ENCODE data around the gene MPND.

The MPND gene

DNA sequence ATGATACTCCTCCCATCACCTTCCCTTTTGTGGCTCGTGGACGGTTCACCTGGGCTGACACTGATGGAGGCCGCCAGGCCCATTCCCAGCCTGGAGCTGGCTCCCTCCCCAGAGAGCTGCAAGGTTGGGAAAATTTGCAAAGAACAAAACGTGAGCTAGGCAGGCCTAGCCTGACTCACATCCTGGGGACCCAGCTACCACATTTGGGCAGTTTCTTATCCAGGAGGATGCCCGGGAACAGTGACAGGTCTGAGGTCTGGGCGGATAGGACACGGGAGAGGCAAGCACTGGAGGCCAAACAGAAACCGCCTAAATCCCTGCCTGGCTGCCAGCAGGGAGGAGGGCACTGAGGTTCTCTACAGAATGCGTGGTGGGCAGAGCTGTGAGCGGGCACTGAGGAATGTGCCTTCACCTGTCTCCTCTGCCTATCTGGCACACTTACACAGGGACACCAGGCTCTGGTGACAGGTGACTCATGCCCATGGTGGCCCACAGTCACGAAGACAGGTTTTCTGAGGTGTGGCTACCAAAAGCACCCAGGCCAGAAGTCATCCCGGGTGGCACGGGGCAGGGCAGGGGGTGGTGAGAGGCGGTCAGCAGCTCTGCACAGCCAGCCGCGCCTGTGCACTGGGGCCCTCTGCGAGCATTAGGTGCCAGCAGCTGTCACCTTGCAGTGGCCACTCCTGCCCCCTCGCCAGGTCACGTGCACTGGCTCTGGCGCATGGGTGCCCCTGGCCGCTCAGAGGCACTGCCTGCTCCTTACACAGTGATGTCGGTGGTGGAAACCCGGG lies 33.8 kb downstream of the MPND start:
- no peak for DNase-seq (ENCODE audit: low read depth in 2 of 2)

- no peak for DNase-seq (ENCODE audit: low read depth in 2 of 2)
These were observed 35.5 kb downstream of the MPND start for GRCh38 chr19:4378886-4379285.

DNA sequence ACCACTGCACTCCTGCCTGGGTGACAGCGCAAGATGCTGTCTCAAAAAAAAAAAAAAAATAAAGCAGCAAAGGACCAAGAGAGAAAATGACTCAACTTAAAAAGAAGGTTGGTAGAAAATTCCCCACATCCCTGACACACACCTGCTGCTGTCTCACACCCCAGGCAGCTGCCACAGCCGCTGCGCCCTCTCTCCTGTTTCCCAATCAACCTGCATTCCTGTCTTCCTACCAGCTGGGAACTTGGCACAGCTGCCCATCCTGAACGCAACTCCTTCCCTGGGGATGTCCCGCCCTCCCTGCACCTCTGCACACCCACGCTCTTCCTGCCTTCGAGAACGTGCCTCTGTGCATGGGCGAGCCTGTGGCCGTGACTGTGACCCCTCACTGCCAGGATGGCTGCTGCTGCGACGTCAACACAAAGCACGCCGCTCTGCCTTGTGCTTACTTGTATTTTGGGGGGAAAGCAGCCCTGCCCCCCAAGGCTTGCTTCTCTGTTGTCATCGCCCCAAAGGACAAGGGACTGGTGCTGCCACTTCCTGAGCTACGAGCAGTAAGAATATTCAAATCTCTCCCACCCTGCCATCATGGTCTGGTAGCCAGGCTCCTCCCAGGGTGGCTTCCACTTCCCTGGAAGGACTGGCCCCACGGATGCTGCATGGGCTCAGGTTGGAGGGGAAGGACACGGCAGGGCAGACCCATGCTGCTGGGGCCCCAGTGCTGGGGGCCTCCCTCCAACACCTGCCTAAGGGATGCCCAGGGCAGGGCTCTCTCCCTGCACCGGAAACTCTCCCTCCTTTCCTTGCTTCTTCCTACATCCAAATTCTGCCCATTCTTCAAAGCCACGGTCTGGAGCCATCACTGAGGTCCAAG lies 36.3 kb downstream of the MPND start:
- DNase-seq (ENCODE audit: low read depth in 2 of 2) = peak in 1 of 2 donors; percentile 27

GRCh38 chr19:4380254-4380727 lies 36.9 kb downstream of the MPND start:
- peak in 1 of 2 donors; percentile 45 for DNase-seq (ENCODE audit: low read depth in 2 of 2)

- DNase-seq (ENCODE audit: low read depth in 2 of 2) = no peak
These were observed 42.1 kb downstream of the MPND start for GRCh38 chr19:4385291-4386040.

DNA sequence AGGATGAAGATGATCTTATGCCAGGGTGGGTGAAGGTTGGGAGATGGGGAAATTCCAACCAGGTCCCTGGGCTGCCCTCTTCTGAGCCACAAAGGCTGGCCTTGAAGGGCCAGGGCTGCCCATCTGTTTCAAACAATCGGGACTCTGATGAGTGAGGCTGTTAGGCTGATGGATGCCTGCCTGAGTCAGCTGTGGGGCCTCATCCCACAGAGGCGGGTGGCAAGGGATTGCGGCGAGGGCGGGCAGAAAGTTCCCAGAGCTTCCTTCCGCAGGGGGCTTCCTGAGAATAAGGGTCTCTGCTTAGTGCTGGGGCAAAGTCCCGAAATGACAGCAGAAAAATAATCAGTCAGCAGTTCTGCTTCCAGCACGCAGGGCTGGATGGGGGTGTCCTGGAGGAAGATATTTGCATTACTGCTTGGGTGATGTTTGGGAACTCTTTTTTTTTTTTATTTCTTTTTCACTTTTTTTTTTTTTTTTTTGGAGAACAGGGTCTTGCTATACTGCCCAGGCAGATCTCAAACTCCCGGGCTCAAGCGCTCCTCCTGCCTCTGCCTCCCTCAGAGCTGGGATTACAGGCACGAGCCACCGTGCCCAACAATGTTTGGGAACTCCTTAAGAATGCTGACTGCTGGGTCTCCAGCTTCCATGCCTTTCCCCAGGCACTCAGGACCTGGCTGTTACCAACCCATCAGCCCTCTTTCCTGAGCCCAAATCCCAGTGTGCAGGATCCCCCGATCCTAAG lies 42.9 kb downstream of the MPND start:
- no peak for DNase-seq (ENCODE audit: low read depth in 2 of 2)

DNA sequence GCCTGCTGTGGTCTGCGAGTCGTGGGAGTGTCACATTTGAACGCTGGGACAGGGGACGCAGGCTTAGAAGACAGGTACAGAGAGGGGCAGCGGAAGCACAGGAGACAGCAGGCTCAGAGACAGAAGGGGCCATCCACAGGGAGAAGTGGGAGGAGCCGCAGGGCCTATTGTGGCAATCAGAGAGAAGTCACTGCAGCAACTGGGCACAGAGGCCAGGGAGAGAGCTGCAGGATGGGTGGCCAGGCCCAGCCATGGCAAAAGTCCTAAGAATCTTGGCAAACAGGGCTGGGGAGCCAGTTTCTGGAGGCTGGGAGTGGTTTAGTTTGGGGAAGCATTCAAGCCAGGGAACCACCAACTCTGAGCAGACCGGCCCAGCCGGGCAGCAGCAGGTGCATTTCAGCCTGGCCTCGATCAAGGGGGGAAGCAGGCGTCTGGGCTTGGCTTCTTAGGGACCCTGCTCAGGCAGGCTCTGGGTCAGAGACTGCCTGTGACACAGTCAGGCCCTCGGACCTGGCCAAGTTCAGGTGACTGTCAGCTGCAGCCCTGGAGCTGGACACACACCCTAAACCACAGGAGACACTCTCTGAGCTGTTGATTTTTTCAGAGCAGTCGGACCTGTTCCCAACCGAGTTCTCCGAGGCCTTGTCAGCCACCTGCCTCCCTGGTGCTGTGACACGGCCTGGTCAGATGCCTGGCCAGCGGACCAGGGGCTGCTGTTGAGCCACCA lies 45.1 kb downstream of the MPND start:
- no peak for DNase-seq (ENCODE audit: low read depth in 2 of 2)

DNA sequence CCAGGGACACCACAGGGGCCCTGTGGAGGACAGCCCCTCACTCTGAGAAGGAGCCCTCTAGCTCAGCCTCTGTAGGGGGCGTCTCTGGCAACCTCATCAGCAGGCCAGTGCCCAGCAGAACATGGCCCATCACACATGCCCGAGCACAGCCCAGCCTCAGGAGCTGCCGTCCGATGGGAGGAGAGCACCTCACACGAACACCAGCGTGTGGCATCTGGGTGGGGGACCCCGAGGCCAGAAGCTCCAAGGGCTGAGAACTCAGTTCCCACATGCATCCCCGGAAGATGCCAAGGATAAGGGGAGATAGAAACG lies 45.7 kb downstream of the MPND start:
- DNase-seq (ENCODE audit: low read depth in 2 of 2) = no peak

DNA sequence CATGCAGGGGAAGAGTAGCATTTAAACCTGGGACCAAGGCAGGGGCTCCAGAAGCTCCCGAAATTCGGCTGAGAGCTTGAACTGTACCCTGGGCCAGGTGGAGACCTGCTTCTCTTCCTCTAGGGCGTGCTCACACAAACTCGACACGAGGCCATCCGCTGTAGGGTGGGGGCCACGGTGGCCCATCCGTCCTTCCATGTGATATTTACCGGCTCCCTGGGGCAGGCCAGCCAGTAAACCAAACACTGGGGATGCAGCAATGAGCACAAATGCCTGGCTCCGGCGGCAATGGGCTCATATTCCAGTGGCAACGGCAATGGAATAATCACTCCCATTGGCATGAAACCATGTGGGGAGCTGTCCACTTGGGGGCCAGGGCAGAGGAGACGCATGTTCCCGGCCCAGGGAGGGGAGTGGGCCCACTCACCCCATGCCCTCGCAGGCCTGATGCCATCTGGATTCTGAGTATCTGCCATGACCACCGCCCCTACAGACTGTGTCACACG lies 46.2 kb downstream of the MPND start:
- DNase-seq (ENCODE audit: low read depth in 2 of 2) = no peak

- DNase-seq (ENCODE audit: low read depth in 2 of 2) = no peak
These were observed 46.7 kb downstream of the MPND start for GRCh38 chr19:4390017-4390566.

- no peak for DNase-seq (ENCODE audit: low read depth in 2 of 2)
These were observed 47.4 kb downstream of the MPND start for GRCh38 chr19:4390567-4391305.

DNA sequence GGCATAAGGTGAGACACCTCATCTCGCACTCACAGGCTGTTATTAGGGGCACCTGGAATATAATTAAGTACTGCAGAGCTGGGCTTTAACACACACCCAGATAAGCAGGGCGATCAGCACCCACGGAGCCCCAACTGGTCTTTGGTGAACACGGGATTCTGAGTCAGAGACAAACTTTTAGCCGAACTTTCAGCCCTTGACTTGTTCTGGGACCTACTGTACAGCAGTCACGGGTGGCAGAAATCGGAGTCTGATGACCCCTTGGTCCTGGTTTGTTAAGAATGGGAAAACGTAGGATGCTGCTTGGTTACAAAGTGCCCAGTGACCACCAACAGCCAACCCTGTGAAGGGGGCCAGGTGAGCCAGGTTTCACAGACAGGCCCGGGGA lies 47.9 kb downstream of the MPND start:
- DNase-seq (ENCODE audit: low read depth in 2 of 2) = no peak

- DNase-seq (ENCODE audit: low read depth in 2 of 2) = no peak
These were observed 48.5 kb downstream of the MPND start for GRCh38 chr19:4391701-4392483.

DNA sequence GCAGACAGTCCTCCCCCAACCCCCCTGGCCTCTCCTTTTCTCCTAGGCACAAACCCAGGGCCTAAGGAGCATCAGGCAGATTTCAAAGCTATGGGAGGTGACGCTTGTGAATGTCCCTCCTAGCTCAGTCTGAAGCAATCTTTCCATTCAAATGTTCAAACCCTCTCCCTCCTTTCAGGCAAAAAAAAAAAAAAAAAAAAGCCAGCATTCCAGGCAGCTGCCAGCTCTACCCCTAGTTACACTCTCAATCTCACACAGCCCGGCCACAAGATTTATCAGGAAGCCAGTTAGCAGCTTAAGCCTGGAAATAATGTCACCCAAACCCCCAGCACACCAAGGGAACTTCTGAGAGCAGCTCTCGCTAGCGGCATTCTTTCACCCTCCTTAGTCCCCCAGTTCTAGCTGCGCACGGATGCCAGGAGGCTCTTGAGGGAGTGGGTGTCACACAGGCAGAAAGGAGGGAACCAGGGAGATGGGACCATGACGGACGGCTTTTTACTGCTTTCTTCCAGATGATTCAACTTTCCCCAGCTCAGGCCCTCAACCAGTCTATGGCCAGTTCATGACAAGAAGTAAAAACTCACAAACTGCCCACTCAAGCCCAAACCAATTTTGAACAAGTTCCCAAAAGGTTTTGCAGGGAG lies 50.7 kb downstream of the MPND start:
- no peak for DNase-seq (ENCODE audit: low read depth in 2 of 2)

DNA sequence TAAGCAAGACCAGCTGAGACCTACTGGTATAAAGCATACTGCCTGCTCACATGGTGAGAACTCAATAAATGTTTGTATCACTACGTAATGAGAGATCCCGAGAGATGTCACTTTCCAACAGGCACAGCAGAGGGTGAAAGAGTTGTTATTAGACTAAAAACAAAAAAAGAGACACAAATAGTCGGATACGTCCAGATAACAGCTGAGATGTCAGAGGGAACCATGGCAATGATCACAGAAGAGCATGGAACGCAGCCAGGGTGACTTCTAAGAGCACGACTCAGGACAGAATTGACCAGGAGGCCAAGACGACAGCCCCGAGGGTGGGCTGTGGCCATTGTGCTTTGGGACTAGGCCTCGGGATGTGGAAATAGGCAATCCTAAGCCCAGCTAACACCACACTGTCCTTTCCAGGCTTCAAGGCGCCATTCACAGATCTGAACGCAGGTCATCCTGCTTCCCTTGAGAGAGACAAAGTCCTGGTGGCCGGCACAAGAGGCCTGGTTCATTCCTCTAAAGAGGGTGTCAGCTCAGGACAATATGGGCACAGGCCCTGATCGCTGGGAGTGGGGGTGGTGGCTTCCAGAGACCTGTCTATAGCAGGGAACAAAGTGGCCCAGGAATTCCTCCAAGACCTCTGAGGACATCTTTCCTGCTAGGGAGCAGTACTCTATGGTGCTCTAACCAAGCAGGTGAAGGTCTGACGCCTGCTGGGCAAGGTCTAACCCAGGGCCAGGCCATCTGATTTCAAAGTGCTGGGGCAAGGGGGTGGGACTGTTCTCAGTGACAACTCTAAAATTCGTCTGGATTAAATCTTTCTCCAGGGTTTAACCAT lies 53.8 kb downstream of the MPND start:
- DNase-seq (ENCODE audit: low read depth in 2 of 2) = no peak

- no peak for DNase-seq (ENCODE audit: low read depth in 2 of 2)
These were observed 56.4 kb downstream of the MPND start for GRCh38 chr19:4399812-4400134.

DNA sequence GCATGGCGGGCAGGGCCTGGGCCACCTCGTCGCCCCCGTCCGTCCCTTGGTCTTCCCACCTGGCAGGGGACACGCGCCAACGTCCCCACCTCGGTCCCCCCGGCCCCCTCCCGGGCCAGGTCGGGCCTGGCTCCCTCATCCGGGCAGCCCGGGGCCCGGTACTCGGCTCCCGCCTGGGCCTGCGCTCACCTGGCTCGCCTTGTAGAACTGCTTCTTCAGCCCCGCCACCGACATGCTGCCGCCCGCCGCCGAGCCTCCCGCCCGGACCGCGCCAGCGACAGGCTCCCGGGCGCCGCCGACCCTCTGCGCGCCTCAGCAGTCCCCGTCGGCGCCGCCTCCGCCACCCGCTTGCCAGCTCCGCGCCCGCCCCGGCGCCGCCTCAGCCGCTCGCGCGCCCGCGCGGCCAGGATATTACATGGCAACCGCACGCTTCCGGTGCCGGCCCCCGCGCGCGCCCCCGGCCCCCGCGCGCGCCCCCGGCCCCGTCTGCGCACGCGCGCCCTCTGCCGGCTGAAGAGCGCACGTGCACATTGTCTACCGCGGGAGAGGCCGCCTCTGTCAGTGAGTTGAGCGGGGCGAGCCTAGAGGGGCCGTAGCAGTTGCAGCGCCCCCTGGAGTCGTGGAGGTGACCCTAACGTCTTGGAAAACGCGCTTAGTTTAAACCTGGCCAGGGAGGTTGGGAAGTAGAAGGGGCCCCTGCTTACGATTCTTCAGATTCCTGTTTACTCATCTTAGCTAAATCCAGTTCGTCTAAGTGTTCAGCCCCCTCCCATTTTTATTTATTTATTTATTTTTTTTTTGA lies 57.0 kb downstream of the MPND start, which contains the start of gene SH3GL1:
Gene SH3GL1, minus strand, starts transcription at position 413 of the 802 bp plus-strand sequence. Its CDS starts 179 bp downstream, at position 234.
- peak; percentile 87 to 89 for DNase-seq (ENCODE audit: low read depth in 2 of 2)

All from stimulated activated CD4-positive, alpha-beta T cell treated with anti-CD3 and anti-CD28 coated beads, Interleukin-15, amount 100 ng/mL, for 48 hours (primary cell).